SK-N-DZ (cell line): Measurements from ENCODE around the gene KIF3C.
"Not testable (repeated sequence)": the region's sequence is repeated elsewhere in the genome, so short reads cannot be mapped to it uniquely, and the experiment has no call there.

ENCODE experiments used
- DNase-seq: peaks from one replicate; pipeline ENCODE4 v3.0.0-alpha.2; 2015; ENCODE audit warnings: low spot score

The KIF3C gene

DNA sequence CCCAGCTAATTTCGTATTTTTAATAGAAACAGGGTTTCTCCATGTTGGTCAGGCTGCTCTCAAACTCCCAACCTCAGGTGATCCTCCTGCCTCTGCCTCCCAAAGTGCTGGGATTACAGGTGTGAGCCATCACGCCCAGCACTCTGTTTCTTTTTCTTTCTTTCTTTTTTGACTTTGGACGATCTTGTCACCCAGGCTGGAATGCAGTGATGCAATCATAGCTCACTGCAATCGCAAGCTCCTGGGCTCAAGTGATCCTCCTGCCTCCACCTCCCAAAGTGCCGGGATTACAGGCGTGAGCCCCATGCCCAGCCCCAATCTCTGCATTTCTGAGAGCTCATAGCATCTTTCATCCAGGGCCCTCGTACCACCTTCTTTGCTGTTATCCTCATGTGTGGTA lies 17.1 kb upstream of the KIF3C start:
- not testable (repeated sequence) for DNase-seq

DNA sequence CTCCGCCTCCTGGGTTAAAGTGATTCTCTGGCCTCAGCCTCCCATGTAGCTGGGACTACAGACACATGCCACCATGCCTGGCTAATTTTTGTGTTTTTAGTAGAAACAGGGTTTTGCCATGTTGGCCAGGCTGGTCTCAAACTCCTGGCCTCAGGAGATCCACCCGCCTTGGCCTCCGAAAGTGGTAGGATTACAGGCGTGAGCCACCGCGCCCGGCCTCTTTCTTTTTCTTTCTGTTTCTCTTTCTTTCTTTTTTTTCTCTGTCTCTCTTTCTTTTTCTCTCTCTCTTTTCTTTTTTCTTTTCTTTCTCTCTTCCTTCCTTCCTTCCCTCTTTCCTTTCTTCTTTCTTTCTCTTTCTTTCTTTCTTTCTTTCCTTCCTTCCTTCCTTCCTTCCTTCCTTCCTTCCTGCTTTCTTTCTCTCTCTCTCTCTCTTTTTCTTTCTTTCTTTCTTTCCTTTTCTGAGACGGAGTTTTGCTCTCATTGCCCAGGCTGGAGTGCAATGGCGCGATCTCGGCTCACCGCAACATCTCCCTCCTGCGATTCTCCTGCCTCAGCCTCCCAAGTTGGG lies 16.6 kb upstream of the KIF3C start:
- DNase-seq = not testable (repeated sequence)

- DNase-seq = no peak
These were observed 14.5 kb upstream of the KIF3C start for GRCh38 chr2:25996844-25997243.

GRCh38 chr2:25994509-25994908 lies 12.2 kb upstream of the KIF3C start:
- no peak for DNase-seq

- DNase-seq = no peak
These were observed 10.8 kb upstream of the KIF3C start for GRCh38 chr2:25993049-25993448.

GRCh38 chr2:25992556-25992955 lies 10.3 kb upstream of the KIF3C start:
- no peak for DNase-seq

- no peak for DNase-seq
These were observed 9.7 kb upstream of the KIF3C start for GRCh38 chr2:25991965-25992364.

DNA sequence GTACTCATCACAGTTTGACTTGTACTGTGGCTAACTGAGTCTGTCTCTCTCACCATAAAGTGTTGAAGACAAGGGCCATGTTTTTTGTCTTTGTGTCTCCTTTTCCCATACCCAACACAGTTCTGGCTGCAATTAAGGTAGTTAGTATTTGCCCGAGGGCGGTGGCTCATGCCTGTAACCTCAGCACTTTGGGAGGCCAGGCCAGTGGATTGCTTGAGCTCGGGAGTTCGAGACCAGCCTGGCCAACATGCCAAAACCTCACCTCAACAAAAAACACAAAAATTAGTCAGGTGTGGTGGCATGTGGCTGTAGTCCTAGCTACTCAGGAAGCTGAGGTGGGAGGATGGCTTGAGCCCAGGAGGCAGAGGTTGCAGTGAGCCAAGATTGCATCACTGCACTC lies 6.9 kb upstream of the KIF3C start:
- DNase-seq = no peak

DNA sequence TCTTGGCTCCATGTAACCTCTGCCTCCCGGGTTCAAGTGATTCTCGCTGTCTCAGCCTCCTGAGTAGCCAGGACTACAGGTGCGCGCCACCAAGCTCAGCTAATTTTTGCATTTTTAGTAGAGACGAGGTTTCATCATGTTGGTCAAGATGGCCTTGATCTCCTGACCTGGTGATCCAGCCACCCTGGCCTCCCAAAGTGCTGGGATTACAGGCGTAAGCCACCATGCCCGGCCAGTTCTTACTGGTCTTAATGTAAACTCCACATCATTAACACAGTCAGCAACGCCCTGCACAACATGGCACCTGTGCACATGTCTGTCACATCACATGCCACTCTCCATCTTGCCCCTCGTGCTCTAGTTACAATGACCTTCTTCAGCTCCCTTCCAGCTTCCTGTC lies 5.8 kb upstream of the KIF3C start:
- no peak for DNase-seq

DNA sequence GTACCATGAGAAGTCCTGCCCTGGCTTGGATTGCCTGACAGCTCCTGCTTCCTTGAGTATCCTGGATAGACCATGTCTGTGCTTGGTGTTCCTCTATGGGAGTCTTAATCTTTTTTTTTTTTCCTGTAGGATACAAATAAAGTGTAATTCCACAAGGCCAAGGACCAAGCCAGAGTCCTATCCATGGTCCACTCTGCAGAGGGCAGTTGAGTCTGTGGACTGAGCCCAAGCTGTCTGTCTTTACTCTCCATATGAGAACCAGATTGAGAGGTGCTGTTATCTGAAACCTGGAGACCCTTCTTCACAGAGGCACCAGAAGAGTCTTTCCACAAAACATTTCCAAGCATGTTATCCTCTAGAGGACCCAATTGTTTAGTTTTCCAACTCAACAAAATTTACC lies 1.4 kb upstream of the KIF3C start:
- DNase-seq = no peak

DNA sequence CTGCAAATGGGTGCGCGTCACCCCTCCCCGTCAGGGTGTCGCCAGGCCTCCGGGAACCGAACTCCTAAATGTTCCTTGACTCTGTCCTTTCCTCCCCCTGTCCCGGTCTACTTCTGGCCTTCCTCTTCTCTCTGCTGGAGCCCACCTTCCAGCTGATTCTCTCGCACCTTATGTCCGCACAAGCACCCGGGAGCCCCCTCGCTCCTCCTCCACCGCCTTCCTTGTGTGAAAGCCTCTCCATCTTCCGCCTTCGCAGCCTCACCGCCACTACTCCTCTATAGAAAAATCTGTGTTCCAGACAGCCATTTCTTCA lies 627 bp upstream of the KIF3C start:
- no peak for DNase-seq

GRCh38 chr2:25981596-25982272 lies 563 bp downstream of the KIF3C start:
- no peak for DNase-seq

- DNase-seq = no peak
These were observed 1.3 kb downstream of the KIF3C start for GRCh38 chr2:25980951-25981350.

GRCh38 chr2:25980076-25980887 lies 2.0 kb downstream of the KIF3C start:
- no peak for DNase-seq

- DNase-seq = no peak
These were observed 3.3 kb downstream of the KIF3C start for GRCh38 chr2:25979001-25979400.

- no peak for DNase-seq
These were observed 4.5 kb downstream of the KIF3C start for GRCh38 chr2:25977768-25978167.

- no peak for DNase-seq
These were observed 5.1 kb downstream of the KIF3C start for GRCh38 chr2:25976983-25977741.

GRCh38 chr2:25972049-25972823 lies 10.1 kb downstream of the KIF3C start:
- no peak for DNase-seq

- no peak for DNase-seq
These were observed 10.7 kb downstream of the KIF3C start for GRCh38 chr2:25971596-25971995.

DNA sequence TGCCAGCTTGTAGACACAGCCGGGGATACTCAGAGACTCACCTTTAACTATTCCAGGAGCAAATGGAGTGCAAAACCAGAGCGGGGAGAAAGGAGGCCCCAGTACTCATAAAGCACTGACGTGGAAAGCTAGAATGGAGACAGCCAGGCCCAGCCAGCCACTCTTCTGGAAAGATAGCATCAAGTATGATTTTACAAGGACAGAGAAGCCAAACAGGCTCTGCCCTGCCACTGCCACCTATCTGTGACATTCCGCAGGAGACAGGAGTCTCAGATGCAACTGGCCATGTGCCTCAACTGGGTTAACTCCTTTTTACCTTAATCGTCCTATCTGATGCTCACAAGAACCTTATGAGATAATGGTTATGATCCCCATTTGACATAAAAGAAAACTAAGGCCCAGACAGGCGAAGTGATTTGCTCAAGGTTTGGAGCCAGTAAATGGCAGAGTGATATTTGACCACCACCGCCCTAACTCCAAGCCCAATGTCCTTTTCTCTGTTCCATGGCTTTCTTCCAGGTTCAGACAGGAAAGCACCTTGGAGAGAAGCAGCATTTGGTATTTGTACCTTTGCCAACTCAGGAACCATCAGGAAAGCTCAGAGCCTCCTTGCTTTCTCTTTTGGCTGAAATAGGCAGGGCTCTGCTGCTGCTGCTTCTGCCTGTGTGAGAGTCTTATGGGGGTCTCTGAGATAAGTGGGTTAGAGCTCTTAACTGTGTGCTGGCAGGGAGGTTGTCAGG lies 15.6 kb downstream of the KIF3C start:
- peak; percentile 84 for DNase-seq

DNA sequence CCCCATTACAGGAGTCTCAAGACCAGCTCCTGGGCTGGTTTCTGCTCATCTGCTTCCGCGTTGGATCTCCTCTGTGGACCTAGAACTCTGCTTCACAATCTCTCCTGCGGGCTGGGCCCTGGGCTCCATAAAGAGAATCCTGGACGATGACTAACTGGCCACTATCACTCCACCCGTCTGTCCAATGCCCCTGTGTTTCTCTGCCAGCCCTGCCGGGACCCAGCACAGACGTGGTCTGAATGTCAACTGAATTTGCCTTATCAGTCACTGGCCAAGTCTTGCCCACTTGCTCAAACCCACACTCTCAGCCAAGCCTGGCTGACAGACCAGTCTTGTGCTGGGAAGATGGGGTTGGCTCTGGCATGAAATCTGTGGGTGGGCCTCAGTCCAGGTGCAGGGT lies 17.4 kb downstream of the KIF3C start:
- no peak for DNase-seq
